Loucy (cell line): ENCODE results near the gene DNAJC2.

Experiments
- H2AFZ ChIP-seq: fragments of 200-600 bp; sonication (generic); 2 replicates; pipeline ENCODE4 v1.6.0; 2016; ENCODE audit warnings: antibody characterized with exemption, mild to moderate bottlenecking, low read length, moderate library complexity
- H3F3A ChIP-seq: fragments of 200-600 bp; 2 replicates; pipeline ENCODE4 v1.6.0; 2016; ENCODE audit warnings: antibody characterized with exemption, low read depth, mild to moderate bottlenecking
- H3K27me3 ChIP-seq: fragments of 200-600 bp; sonication (generic); 2 replicates; pipeline ENCODE4 v1.6.1; 2014; ENCODE audit warnings: low read length, mild to moderate bottlenecking; ENCODE audit not compliant: insufficient read depth, poor library complexity, severe bottlenecking
- H3K36me3 ChIP-seq: fragments of 200-600 bp; sonication (generic); 2 replicates; pipeline ENCODE4 v1.6.1; 2016; ENCODE audit warnings: low read length; ENCODE audit not compliant: insufficient read depth
- H3K4me1 ChIP-seq: fragments of 200-600 bp; sonication (generic); 2 replicates; pipeline ENCODE4 v1.5.1; 2014; ENCODE audit warnings: low read length, mild to moderate bottlenecking; ENCODE audit not compliant: insufficient read depth, poor library complexity, severe bottlenecking
- H3K4me2 ChIP-seq: fragments of 200-600 bp; sonication (generic); 2 replicates; pipeline ENCODE4 v1.6.0; 2014; ENCODE audit warnings: antibody characterized with exemption, low read length, low read depth, mild to moderate bottlenecking; ENCODE audit not compliant: poor library complexity, severe bottlenecking
- H3K4me3 ChIP-seq: fragments of 200-600 bp; sonication (generic); 2 replicates; pipeline ENCODE4 v1.5.1; 2014; ENCODE audit warnings: low read length, mild to moderate bottlenecking, mixed read lengths; ENCODE audit not compliant: poor library complexity, severe bottlenecking
- H3K79me2 ChIP-seq: fragments of 200-600 bp; sonication (generic); 2 replicates; pipeline ENCODE4 v1.6.1; 2014; ENCODE audit warnings: low read length; ENCODE audit not compliant: insufficient read depth
- H3K9ac ChIP-seq: fragments of 200-600 bp; sonication (generic); 2 replicates; pipeline ENCODE4 v1.6.0; 2014; ENCODE audit warnings: mild to moderate bottlenecking, low read depth, low read length, moderate library complexity; ENCODE audit not compliant: poor library complexity, severe bottlenecking
- H3K9me2 ChIP-seq: fragments of 200-600 bp; sonication (generic); replicated peaks from 2 replicates; pipeline ENCODE4 v1.6.1; 2016; ENCODE audit warnings: low read depth, low read length, mixed read lengths
- H3K9me3 ChIP-seq: fragments of 200-600 bp; sonication (generic); 2 replicates; pipeline ENCODE4 v1.6.1; 2014; ENCODE audit warnings: mild to moderate bottlenecking, antibody characterized with exemption, low read length, low read depth; ENCODE audit not compliant: insufficient read depth
- H4K20me1 ChIP-seq: fragments of 200-600 bp; sonication (generic); 2 replicates; pipeline ENCODE4 v1.6.0; 2014; ENCODE audit warnings: antibody characterized with exemption, low read length, mild to moderate bottlenecking; ENCODE audit not compliant: insufficient read depth, poor library complexity, severe bottlenecking
- EZH2phosphoT487 ChIP-seq: fragments of 200-600 bp; IDR thresholded peaks from 2 replicates; pipeline ENCODE4 v1.6.1; 2018; ENCODE audit warnings: antibody characterized with exemption, mild to moderate bottlenecking, moderate library complexity, borderline replicate concordance
- TF ChIP-seq, protein P1 (sequence below): fragments of 200-600 bp; sonication (generic); conservative IDR thresholded peaks from 2 replicates; pipeline ENCODE4 v1.5.1; 2014; ENCODE audit warnings: mild to moderate bottlenecking, antibody characterized with exemption, low read length

Gene DNAJC2

DNA sequence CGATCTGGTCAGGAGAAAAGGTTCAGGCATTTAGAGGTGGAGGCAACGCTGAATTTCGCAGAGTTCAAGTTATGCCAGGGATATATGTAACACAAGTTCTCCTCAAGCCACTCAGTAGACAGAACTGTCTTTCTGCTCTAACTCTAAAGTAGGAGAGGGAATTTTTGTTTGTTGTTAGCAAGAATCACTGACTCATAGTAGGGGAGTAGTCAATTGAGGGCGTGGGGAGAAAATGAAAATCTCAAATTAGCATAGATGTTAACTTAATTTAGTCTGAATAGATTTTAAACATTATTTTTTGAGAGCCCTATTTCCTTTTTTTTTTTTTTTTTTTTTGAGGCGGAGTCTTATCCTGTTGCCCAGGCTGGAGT, 37.5 kb upstream of the DNAJC2 start:
- H3K9me2 ChIP-seq: no peaks in the 10 kb centered on the region
- H3K4me3 ChIP-seq: no peak overlapping the region
- no peaks in the 10 kb centered on the region for H3K79me2 ChIP-seq
- H3K36me3 ChIP-seq: no peaks in the 10 kb centered on the region
- H3K4me1 ChIP-seq: no peaks in the 10 kb centered on the region
- no peak overlapping the region for H2AFZ ChIP-seq
- no peaks in the 10 kb centered on the region for H4K20me1 ChIP-seq
- no peak overlapping the region for H3K4me2 ChIP-seq
- H3K27me3 ChIP-seq: no peaks in the 10 kb centered on the region
- TF ChIP-seq EZH2phosphoT487: no peak
- TF ChIP-seq, protein P1, sequence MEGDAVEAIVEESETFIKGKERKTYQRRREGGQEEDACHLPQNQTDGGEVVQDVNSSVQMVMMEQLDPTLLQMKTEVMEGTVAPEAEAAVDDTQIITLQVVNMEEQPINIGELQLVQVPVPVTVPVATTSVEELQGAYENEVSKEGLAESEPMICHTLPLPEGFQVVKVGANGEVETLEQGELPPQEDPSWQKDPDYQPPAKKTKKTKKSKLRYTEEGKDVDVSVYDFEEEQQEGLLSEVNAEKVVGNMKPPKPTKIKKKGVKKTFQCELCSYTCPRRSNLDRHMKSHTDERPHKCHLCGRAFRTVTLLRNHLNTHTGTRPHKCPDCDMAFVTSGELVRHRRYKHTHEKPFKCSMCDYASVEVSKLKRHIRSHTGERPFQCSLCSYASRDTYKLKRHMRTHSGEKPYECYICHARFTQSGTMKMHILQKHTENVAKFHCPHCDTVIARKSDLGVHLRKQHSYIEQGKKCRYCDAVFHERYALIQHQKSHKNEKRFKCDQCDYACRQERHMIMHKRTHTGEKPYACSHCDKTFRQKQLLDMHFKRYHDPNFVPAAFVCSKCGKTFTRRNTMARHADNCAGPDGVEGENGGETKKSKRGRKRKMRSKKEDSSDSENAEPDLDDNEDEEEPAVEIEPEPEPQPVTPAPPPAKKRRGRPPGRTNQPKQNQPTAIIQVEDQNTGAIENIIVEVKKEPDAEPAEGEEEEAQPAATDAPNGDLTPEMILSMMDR: no peak
- H3F3A ChIP-seq: no peaks in the 10 kb centered on the region
- H3K9ac ChIP-seq: no peak overlapping the region
- no peaks in the 10 kb centered on the region for H3K9me3 ChIP-seq

DNA sequence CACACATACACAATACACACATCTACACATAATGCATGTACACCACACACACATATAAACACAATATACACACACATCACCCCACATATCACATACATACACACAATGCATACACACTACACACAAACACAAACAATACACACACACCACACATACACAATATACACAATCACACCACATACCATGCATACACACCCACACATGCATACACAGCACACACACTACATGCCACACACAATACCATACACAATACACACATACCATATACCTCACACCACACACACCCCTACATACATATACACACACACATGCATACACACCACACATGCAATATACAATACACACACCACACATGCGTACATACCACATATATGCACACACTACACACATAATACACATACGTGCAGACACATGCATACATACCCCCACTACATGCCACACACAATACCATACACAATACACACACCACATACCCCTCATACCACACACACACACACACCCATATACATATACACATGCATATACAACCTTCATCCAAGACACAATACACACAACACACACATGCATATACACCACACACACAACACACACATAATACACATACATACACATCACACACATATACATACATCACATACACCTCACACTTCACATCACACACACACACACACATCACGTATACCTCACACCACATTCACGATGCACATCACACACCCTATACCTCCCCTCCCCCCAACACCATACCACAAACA, 36.9 kb upstream of the DNAJC2 start:
- H3K9me2 ChIP-seq: no peaks in the 10 kb centered on the region
- H3K4me2 ChIP-seq: no peak overlapping the region
- no peaks in the 10 kb centered on the region for H3F3A ChIP-seq
- H3K9ac ChIP-seq: no peak overlapping the region
- no peaks in the 10 kb centered on the region for H3K36me3 ChIP-seq
- no peaks in the 10 kb centered on the region for H3K9me3 ChIP-seq
- no peaks in the 10 kb centered on the region for H3K79me2 ChIP-seq
- TF ChIP-seq, protein P1: no peak
- TF ChIP-seq EZH2phosphoT487: no peak
- no peak overlapping the region for H3K4me3 ChIP-seq
- H3K27me3 ChIP-seq: no peaks in the 10 kb centered on the region
- H4K20me1 ChIP-seq: no peaks in the 10 kb centered on the region
- H2AFZ ChIP-seq: no peak overlapping the region
- H3K4me1 ChIP-seq: no peaks in the 10 kb centered on the region

DNA sequence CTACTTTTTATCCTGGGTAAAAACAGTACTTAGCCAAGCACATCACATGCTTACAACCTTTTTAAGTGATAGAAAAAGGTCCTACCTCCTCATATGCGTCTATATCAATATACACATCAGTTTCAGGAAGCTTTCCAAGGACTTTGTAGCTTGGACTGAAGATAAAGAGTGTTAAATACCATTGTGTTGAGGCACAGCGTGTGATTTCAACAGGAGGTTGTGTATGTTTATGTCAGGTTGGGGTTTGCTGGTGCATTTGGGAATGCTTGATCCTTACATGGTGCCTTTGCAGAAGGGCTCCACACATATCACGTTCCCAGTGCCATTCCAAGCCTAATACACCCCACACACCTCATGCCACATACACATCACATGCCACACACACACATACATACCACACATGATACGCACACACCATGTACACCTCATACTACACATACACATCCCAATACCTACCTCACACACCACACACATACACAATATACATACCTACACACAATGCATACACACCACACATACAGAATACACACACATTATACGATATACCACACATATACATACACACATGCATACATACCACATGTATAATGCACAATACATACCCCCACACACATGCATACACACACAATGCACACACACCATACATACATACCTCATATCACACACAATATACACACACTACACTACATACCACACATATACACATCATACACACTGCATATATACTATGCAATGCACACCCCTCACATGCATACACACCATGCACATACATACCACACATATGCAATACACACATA, 36.0 kb upstream of the DNAJC2 start:
- Histone ChIP-seq H3K9me2 (no peaks in the 10 kb centered on the region), H3K27me3 (no peaks in the 10 kb centered on the region), H3K4me3 (no peak overlapping the region), H3K9ac (no peak overlapping the region), H3K79me2 (no peaks in the 10 kb centered on the region), H3K9me3 (no peaks in the 10 kb centered on the region), H3K4me2 (no peak overlapping the region), H3F3A (no peaks in the 10 kb centered on the region), H3K36me3 (no peaks in the 10 kb centered on the region), H3K4me1 (no peaks in the 10 kb centered on the region), H2AFZ (no peak overlapping the region), H4K20me1 (no peaks in the 10 kb centered on the region)
- TF ChIP-seq, protein P1: no peak
- TF ChIP-seq EZH2phosphoT487: no peak
